Vagina (tissue), 2 donors: ENCODE data around the gene ATG2A.

Experiments used
- CTCF ChIP-seq, 3 experiments: fragments of 450-650 bp in 2 of 3; fragments of 200-600 bp in 1 of 3; sonication (generic) in 1 of 3; IDR thresholded peaks; one replicate each; pipeline ENCODE4 v1.5.1; 2017 to 2019; ENCODE audit warnings: antibody characterized with exemption in 3 of 3, mild to moderate bottlenecking in 2 of 3, moderate library complexity in 2 of 3
- POLR2A ChIP-seq, 2 donors: fragments of 450-650 bp; IDR thresholded peaks; one replicate each; pipeline ENCODE4 v1.6.1; 2017; ENCODE audit warnings: antibody characterized with exemption in 2 of 2, mild to moderate bottlenecking in 2 of 2, moderate library complexity in 2 of 2
- POLR2AphosphoS5 ChIP-seq, 2 donors: sonication (generic); formaldehyde crosslinking; IDR thresholded peaks; one replicate each; pipeline ENCODE4 v1.9.0; 2017; ENCODE audit warnings: antibody characterized with exemption in 2 of 2, mild to moderate bottlenecking in 2 of 2, low read depth in 1 of 2; ENCODE audit not compliant: insufficient read depth in 1 of 2

- TF ChIP-seq POLR2AphosphoS5 (IDR thresholded peaks at IDR 0.05; ENCODE audit: insufficient read depth in 1 of 2, low read depth in 1 of 2) (peak in 1 of 2 donors; percentile 23), CTCF (IDR thresholded peaks at IDR 0.05) (peak; percentile 92 to 99 (median 98)), POLR2A (IDR thresholded peaks at IDR 0.05) (peak in 1 of 2 donors; percentile 3)
Measured at GRCh38 chr11:64846998-64847666, 69.9 kb downstream of the ATG2A start.
